ENCODE data around the gene MAGEA11.
"Not testable (repeated sequence)": the region's sequence is repeated elsewhere in the genome, so short reads cannot be mapped to it uniquely, and the experiment has no call there.

MAGEA11 gene

GRCh38 chrX:149717803-149718202 lies 5.9 kb downstream of the MAGEA11 start:
- DNase-seq (ENCODE audit: low read depth in 1 of 2, low spot score in 1 of 2): no peak

GRCh38 chrX:149718757-149719156 lies 6.9 kb downstream of the MAGEA11 start:
- no peak for DNase-seq (ENCODE audit: low read depth in 1 of 2, low spot score in 1 of 2)

DNA sequence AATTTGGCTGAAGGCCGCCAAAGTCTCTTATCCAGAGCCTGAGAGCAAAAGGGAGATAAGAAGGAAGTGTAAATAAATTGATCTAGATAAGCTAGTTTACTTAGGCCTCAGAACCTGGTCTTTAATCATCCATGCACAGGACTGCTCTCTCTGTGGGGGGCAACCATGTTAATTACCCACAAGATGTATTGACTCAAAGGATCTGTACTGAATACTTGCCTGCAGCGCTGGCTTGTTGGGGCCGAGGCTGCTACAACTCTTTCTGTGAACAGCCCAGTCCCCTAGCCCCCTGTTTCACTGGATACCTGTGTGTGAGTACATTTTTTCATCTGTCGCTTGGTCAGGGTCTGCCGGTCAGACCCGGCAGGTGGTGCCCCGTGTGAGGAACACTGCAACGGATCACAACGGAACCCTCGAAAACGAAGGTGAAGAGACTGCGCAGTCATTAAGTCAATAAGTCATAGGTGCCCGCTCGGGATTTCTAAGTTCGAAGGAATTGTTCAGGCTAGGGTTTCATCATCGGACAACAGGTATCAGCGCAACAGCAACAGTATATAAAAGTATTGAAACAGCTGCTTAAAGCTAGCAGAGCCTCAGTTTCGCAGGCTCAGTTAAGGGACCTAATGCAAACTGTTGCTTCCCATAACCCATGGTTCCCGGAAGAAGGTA lies 8.3 kb downstream of the MAGEA11 start:
- no peak for DNase-seq (ENCODE audit: low read depth in 1 of 2, low spot score in 1 of 2)

DNA sequence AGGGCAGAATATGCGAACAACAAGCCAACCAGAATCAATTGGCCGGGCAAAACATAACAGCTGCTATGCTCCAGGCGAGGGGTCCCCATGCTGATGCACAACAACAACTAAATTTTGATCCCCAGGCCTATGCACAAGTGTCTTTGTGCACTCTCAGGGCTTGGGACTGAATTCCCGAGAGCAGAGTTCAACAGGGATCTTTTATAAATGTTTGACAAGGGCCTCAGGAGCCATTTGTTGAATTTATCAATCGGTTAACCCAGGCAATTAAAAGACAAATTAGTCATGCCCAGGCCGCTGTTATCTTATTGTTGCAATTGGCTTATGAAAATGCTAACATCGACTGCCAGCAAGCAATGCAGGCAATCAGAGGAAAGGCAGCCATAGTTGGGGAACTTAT lies 9.4 kb downstream of the MAGEA11 start:
- DNase-seq (ENCODE audit: low read depth in 1 of 2, low spot score in 1 of 2): not testable (repeated sequence)

DNA sequence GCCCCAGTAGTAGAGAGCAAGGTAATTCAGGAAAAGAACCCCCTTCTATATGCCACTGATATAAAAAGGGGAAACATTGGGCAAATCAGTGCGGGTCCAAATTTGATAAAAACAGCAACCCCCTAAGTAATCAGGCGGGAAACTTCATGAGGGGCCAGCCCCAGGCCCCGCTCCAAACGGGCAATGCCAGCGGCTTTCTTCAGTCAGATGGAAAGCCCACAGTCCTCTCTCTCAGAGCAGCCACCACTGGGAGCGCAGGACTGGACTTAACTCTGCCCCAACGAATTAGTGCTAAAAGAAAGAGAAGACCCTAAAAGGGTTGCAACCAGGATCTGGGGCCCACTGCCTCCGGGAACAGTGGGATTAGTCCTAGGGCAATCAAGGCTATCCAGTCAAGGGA lies 9.9 kb downstream of the MAGEA11 start:
- DNase-seq (ENCODE audit: low read depth in 1 of 2, low spot score in 1 of 2): no peak

DNA sequence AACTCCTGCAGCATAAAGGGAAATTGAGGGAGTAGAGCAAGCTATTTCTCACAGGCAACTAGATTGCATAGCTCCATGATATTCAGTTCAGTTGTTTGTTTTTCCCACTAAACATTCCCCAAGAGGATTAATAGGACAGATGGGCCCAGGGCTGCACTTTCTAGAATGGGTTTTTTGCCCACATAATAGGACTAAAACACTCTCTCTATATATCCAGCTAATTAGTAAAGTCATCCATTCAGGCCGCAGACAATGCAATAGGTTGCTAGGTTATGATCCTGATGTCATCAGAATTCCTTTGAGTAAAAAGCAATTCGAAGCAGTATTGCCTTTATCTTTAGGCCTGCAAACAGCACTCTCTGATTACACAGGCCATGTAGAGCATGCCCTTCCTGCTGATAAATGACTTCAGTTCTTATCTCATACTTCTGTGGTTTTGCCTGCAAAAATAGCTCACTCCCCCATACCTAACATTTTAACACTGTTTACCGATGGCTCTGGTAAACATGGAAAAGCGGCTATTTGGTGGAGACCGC lies 11.8 kb downstream of the MAGEA11 start:
- not testable (repeated sequence) for DNase-seq (ENCODE audit: low read depth in 1 of 2, low spot score in 1 of 2)

DNA sequence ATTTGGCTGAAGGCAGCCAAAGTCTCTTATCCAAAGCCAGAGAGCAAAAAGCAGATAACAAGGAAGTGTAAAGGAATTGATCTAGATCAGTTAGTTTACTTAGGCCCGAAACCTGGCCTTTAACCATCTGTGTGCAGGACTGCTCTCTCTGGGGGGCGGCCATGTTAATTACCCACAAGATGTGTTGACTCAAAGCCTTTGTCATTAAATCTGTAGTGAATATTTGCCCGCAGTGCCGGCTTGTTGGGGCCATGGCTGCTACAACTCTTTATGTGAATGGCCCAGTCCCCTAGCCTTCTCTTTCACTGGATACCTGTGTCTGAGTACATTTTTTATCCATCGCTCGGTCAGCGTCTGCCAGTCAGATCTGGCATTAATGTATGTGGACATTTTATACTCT lies 15.4 kb downstream of the MAGEA11 start:
- DNase-seq (ENCODE audit: low read depth in 1 of 2, low spot score in 1 of 2): not testable (repeated sequence)

DNA sequence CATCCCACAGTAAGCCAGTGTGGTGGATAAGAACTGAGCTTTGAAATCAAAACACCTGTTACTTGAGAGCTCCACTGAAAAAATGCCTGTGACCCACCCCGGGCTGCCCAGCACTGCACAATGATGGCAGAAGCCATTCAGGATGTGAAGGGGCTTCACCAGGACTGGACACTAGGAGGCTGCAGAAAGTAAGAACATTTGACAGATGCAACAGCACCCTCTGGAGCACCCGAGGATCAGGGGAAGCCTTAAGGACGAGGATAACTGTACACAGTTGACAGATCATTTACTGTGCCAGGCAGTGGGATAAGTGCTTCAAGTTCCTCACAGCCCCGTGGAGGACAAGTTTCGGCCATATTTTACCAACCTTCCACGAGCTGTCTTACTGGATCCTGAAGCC lies 30.4 kb downstream of the MAGEA11 start:
- not testable (repeated sequence) for DNase-seq (ENCODE audit: low read depth in 1 of 2, low spot score in 1 of 2)

GRCh38 chrX:149746390-149747007 lies 34.6 kb downstream of the MAGEA11 start:
- DNase-seq (ENCODE audit: low read depth in 1 of 2, low spot score in 1 of 2): not testable (repeated sequence)

GRCh38 chrX:149757206-149758067 lies 45.6 kb downstream of the MAGEA11 start:
- no peak for DNase-seq (ENCODE audit: low read depth in 1 of 2, low spot score in 1 of 2)

DNA sequence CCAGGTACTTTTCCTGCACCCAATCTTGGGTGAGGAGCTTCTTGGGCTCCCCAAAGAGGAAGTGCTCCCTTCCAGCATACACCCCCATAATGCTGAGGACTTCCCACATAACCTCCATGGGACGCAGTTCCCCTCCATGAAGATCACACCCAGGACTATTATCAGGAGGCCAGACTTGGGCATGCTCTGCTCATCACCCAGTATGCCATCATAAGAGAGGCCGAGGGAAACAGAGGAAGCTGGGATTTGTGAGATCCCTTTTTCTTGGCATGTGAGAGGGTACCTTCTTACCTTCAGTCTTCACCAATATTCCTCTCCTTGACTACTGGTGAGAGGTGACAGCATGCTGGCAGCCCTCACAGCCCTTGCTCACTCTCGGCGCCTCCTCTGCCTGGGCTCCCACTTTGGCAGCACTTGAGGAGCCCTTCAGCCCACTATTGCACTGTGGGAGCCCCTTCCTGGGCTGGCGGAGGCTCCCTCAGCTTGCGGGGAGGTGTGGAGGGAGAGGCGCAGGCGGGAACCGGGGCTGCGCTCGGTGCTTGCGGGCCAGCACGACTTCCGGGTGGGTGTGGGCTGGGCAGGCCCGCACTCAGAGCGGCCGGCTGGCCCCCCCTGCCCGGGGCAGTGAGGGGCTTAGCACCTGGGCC lies 46.3 kb downstream of the MAGEA11 start:
- no peak for DNase-seq (ENCODE audit: low read depth in 1 of 2, low spot score in 1 of 2)

DNA sequence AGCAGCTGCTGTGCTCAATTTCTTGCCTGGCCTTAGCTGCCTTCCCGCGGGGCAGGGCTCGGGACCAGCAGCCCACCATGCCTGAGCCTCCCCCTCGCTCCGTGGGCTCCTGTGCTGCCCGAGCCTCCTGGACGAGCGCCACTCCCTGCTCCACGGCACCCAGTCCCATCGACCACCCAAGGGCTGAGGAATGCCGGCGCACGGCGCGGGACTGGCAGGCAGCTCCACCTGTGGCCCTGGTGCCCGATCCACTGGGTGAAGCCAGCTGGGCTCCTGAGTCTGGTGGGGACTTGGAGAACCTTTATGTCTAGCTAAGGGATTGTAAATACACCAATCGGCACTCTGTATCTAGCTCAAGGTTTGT lies 46.8 kb downstream of the MAGEA11 start:
- DNase-seq (ENCODE audit: low read depth in 1 of 2, low spot score in 1 of 2): not testable (repeated sequence)

DNA sequence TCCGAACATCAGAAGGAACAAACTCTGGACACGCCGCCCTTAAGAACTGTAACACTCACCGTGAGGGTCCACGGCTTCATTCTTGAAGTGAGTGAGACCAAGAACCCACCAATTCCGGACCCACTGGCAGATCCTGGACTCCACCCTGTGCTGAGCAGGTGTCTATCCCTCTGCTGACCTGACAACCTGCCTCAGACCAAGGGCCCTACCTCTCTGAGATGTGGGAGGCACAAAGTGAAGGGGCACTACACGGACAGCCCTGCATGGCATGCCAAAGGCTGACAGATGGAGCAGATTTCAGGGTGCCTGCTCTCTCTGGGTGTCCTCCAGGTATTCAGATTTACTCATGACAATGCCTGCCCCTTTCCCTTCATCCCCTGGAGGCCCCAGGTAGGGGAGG lies 48.0 kb downstream of the MAGEA11 start:
- DNase-seq (ENCODE audit: low read depth in 1 of 2, low spot score in 1 of 2): no peak

DNA sequence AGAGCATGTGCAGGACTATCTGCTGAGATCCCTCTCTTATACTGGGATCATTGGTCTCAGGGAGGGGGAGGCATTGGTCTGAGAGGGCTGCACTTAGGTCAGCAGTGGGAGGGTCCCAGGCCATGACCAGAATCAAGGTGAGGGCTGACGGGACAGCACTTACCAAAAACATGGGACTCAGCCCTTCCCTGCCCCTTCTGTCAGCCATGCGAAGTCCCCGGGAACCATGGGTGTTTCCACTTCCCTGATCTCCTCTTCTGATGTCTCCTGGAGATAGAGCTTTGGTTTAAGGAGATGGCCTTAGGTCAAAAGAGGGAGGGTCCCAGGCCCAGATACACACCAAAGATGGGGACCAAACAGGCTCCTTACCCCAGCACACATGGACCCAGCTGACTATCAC lies 49.1 kb downstream of the MAGEA11 start:
- no peak for DNase-seq (ENCODE audit: low read depth in 1 of 2, low spot score in 1 of 2)

GRCh38 chrX:149761858-149762674 lies 50.2 kb downstream of the MAGEA11 start:
- not testable (repeated sequence) for DNase-seq (ENCODE audit: low read depth in 1 of 2, low spot score in 1 of 2)

DNA sequence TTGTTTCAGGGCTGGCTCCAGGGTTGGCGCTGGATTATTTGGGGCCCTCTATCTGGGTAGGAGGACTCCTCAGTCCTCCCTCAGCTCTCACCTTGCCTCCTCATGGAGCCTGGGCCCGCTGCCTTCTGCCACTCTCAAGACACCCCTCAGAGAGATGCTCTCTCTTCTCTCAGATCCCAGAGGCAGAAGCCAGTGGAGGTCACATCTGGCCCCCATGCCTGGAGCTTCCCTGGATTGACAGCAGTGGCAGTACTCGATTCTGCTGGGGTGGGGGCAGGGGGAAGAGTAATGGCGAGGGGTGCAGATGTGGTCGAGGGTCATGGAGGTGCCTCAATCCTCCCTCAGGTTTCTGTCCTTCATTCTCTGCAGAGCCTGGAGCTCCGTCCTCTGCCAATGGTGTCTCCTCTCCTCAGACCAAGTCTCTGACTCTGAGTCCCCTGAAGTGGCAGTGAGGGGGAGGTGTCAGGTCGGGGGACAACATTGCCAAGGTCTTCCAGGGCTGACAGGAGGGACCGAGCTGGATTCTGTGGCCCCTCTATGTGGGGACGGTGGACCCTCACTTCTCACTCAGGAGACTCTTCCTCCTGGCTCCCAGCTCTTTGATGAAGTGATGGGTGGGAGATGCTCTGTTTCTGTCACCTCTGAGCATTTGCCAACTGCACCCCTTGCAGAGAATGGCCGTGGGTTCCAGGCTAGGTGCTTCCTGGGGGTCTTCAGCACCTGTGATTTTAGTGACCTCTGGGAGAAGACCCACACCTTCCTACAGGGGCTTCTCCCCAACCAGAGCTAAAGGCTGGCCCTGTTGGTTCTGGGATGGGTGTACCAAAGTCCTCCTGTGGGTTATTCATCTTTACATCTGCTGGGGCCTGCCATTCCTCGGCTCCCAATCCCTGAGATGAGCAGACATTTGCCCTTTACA lies 51.1 kb downstream of the MAGEA11 start:
- DNase-seq (ENCODE audit: low read depth in 1 of 2, low spot score in 1 of 2): no peak

Data from stimulated activated CD4-positive, alpha-beta T cell treated with anti-CD3 and anti-CD28 coated beads, Interleukin-15, amount 100 ng/mL, for 1 hour (primary cell).